GM21423 (cell line): ENCODE data around the gene PITRM1.

Experiments
- ATAC-seq: cut with Tn5 transposase; IDR thresholded peaks from one replicate; pipeline ENCODE4 v1.9.1; 2021; ENCODE audit warnings: mild to moderate bottlenecking, moderate library complexity; ENCODE audit not compliant: unreplicated experiment

The PITRM1 gene

GRCh38 chr10:3166496-3167290 lies 5.9 kb downstream of the PITRM1 start:
- ATAC-seq, result no peak

GRCh38 chr10:3165196-3165595 lies 7.4 kb downstream of the PITRM1 start:
- ATAC-seq, result no peak

- ATAC-seq, result no peak
Observed at GRCh38 chr10:3163879-3164278, 8.7 kb downstream of the PITRM1 start.

- no peak for ATAC-seq
Observed at GRCh38 chr10:3162533-3162932, 10.0 kb downstream of the PITRM1 start.

DNA sequence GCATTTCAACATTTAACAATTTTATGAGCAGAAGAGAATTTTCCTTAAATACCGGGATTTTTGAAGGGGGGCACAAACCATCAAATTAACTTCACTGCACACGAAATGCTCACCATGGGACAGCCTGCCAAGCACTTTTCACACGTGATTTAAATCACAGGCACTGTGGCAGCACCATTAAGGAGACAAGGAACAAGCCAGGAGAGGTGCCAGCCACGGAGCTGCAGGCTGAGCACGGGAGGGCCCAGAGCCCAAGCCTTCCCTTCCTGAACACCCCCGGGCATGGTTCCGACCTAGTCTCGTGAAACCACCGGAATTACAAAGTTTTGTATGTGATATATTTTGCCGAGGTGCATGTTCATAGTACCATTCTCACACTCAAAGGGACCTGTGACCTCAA lies 13.4 kb downstream of the PITRM1 start:
- no peak for ATAC-seq

- ATAC-seq, result no peak
Observed at GRCh38 chr10:3154666-3155065, 17.9 kb downstream of the PITRM1 start.

GRCh38 chr10:3152566-3152935 lies 20.0 kb downstream of the PITRM1 start:
- ATAC-seq, result no peak

- ATAC-seq, result no peak
Observed at GRCh38 chr10:3151889-3152565, 20.6 kb downstream of the PITRM1 start.

DNA sequence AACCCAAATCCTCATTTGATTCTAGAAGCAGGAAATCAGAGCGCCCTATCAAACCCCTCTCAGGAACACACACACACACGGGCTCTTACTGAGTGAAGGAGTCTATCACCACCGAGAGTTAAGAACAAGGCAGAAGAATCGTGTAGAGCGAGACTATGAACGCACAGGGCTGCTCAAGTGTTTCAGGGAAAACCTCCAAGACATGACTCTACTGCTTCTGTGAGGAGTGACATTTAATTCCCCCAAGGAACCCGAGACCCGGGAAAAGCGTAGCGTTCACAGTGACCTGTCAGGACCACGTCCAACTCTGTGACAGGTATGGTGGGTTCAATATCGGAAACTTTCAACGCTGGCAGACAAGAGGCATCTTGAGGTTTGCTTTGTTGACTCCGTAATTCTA lies 21.6 kb downstream of the PITRM1 start:
- ATAC-seq, result no peak

- ATAC-seq, result no peak
Observed at GRCh38 chr10:3150366-3150765, 22.2 kb downstream of the PITRM1 start.

GRCh38 chr10:3149918-3150317 lies 22.7 kb downstream of the PITRM1 start:
- ATAC-seq, result no peak

DNA sequence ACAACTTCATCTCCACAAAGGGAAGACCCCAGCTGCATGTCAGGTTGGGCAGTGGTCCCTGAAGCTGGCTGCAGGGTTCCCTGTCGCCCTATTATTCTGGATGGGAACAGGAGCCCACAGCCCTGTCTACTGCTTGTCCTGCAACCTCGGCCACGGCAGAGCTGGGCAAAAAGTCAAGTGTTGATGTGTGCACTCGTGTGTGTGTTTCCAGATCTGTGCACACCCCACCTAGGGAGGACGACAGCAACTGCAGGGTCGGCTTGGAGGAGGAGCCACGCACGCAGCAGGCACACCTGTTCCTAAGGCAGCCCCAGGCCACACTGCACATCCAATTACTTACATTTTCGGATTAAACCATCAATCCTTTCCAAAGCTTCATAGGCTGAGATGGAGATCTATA lies 23.6 kb downstream of the PITRM1 start:
- no peak for ATAC-seq

DNA sequence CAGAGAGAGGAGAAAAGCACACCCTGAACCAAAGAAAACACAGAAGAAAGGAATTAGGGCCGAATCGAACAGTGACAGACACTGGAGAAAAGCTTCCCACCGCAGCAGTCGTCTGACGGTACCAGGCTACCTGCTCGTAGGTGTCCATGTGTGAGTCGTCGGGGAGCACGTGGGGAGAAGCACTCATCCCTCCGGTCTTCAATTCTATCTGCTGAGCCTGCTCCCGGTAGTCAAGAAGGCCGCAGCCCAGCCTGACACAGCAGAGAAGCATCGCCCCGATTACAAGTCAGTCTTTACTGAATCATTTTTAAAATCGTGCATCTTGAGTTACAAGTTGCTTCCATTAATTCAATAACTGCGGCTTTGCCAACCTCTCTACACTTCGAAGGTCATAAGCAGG lies 24.5 kb downstream of the PITRM1 start:
- no peak for ATAC-seq

DNA sequence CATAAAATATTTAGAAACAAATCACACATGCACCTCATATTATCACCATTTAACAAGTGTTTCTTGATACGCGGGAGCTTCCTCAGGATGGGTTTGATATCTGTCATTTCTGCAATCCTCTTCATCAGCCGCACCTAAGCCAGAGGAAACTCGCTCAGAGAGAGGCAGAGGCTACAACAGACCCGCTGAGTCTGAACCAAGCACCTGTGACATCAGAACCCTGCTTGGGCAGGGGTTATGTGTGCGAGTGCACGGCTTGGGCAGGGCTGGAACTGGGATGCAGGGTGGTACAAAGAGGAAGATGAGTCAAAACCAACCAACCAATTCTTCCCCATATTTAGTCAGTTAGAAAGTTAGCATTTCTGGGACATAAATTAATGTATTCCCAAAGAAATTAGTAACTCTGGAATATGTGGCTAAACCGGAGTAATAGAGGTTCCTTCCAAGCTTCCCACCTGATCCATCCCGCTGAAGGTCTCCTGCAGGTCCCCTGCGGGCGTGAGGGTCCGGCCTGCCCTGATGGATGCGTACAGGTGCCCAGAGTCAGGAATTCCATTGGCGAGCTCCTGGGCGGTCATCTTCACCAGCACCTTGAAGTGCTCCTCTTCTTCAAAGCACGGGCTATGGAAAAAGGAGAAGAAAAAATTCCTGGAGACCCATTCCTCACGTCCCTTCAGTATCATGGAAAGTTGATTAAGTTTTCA lies 25.3 kb downstream of the PITRM1 start:
- no peak for ATAC-seq

- no peak for ATAC-seq
Observed at GRCh38 chr10:3146289-3146688, 26.3 kb downstream of the PITRM1 start.

DNA sequence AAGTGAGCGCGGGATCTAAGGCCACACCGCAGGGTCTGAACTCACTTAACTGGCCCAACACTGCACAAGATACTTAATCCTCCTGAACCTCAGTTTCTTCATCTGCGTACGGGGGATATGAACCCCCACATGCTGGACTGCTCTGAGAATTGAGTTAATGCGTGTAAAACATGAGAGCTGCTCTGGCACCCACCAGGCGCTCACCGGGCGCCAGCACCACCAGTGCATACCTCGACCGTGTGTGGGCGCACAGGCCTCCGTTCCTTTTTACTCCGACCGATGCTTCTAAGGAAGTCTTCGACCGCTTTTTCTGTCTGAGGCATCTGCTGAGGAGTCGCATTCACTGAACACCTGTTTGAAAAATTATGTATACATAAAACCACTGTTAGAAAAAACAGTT lies 27.2 kb downstream of the PITRM1 start:
- ATAC-seq, result no peak

DNA sequence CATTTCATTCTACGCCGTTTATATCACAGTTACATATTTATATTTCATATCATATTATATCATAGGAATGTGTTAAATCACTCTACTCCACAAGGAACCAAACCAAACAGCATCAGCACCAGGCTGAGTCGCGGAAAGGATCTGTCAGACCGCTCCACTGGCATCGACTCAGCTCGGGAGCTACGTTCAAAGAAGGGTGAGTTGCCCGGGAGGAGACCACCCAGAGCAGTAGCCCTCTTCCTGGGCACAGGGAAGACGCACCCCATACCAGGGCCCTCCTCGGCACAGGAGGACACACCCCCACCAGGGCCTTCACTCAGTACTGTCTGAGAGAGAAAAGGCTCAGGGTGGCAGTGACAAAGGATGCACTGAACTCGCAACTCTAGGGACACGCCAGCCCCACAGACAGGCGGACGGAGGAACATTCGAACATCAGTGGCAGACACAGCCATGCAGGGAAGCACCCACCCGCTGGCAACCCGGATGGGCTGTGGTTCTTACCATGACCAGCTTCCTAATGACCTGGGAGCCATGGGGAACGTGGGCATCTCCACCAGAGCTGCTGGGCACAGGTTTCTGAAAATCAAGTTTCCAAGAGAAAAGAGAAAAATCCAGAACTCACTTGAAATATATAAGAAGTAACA lies 28.7 kb downstream of the PITRM1 start:
- ATAC-seq, result no peak

DNA sequence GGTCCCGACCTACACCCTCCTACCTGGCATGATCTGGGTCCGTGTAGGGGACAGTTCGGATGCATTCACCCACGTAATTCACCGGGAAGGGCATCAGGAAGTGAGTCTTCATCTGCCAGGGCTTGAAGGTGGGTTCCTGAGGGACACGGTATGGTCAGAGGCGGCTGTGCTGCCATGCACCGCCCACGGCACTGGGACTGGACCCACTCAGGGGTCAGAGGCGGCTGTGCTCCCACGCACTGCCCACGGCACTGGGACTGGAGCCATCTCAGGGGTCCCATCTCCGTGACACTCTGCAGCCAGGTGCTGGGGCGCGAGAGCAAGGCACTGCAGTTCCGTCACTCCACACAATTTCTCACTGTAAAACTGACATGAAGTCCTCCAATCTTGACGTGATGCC lies 29.2 kb downstream of the PITRM1 start:
- no peak for ATAC-seq

- ATAC-seq, result no peak
Observed at GRCh38 chr10:3142146-3142875, 30.3 kb downstream of the PITRM1 start.

- no peak for ATAC-seq
Observed at GRCh38 chr10:3141351-3142005, 31.1 kb downstream of the PITRM1 start.
